Measurements from ENCODE around the gene PKNOX2. TPM values are rescaled to one million over a fixed set of nuclear protein-coding genes. Genes with fewer than 3 reads are reported as not detected.

PKNOX2 gene
- total RNA-seq, 1 donor from 2014 or later = 0.28 TPM

DNA sequence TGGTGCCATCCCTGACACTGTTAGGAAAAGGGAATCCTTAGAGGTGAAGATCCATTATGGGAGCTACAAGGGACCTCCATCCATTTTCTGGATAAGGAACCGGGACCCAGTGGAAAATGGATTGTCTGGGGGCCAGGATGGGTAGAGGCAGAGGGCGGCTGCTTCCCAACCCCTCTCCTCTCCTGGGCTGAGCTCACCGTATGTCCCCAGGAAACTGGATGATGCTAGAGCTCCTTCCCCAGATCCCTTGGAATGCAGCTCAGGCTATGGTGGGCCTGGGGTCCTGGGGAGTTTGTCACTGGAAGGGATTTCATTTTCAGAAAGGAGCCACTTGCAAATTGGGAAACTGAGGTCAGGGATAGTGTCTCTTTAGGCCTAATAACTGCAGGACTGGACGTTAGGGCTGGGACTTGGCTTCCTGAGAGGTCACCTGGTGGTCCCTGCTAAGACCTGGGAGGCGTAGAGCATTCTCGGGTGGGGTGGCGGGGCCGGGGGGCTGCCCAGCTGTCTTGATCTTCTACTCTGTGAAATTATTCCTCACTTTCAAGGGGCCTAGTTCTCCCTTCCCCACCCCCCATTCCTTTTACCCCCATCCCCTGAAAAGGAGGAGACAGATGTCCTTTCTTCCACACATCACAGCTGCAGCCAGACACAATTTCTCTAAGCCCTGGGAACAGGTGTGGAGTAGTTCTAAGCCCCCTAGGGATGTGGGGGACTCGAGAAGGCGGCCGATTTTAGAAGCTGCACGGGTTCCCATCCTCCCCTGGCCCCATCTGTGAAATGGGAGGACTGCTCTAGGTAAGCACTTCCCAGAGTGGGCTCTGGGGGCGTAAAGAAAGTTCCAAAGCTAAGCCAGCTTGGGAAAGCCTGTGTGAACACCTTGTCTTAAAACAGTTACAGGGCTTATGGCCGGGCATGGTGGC lies 99.8 kb downstream of the PKNOX2 start:
- ATAC-seq = no peak

DNA sequence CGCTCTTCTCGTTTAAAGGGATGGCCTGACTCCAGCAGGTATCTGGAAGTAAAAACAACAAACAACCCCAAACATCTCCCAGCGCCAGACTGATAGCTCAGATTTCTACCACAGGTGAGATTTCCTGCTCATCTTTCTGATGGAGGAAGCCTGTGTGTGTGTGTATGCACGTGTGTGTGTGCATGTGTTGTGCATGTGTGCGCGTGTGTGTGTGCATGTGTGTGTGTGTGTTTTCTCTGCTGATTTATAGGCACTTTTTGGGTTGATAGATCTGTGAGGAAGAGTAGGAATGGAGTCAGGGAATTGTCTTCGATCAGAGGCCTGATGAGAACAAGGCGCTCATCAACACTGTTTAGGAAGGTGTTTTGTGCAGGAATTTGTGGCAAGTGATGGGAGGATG lies 103.0 kb downstream of the PKNOX2 start:
- ATAC-seq = no peak

DNA sequence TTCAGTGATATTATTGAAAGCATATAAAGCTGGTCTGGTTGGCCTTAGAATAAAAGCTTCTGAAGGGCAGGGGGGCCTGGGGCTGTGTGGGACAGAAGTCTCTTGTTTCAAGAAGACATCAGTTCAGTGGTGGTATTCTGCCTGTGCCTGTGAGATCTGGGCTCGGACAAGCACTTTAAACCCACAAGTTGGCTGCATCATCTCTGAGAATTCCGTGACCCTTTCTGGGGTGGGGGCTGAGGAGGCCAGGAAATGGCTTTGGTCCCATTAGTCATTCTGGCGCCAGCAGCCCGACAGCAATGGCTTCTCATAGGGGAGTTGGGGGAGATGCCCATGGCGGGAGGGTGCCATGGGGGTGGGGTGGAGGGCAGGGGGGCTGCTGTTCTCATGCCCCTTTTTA lies 104.1 kb downstream of the PKNOX2 start:
- ATAC-seq = no peak

DNA sequence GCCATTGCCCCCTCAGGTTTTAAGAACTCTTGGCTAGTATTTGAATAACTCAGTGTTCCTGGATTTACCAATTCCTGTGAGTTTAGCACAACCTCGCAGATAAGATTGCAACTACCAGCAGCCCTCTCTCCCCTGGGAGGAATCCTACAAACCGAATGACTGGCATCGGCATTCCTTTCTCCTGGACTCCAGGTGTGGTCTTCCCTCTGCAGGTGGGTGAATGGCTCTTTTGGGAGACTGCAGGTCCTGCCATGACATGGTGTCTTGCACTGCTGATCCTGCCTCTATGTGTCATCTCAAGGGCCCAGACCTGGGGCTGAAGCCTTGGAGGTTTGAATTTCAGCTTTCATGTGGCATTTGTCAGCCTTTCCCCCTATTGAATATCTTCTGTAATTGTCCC lies 105.6 kb downstream of the PKNOX2 start:
- no peak for ATAC-seq

DNA sequence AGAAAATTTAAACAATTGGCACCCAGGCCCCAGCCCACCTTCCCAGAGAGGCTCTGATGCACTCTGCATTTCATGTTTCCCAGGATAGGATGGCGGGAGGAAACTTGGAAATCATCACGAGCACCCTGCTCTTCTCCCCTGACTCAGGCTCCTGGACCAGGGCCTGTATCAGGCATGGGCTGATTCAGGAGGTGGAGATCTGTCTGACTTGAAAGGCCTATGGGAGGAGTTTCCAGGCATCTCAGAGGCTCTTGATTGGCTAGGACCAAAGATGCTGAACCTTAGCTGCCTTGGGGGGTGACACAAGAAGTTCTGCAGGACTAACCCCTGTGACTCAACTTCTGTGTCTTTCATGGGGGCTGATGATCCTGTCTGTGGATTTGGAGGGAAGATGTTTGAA lies 106.2 kb downstream of the PKNOX2 start:
- no peak for ATAC-seq

DNA sequence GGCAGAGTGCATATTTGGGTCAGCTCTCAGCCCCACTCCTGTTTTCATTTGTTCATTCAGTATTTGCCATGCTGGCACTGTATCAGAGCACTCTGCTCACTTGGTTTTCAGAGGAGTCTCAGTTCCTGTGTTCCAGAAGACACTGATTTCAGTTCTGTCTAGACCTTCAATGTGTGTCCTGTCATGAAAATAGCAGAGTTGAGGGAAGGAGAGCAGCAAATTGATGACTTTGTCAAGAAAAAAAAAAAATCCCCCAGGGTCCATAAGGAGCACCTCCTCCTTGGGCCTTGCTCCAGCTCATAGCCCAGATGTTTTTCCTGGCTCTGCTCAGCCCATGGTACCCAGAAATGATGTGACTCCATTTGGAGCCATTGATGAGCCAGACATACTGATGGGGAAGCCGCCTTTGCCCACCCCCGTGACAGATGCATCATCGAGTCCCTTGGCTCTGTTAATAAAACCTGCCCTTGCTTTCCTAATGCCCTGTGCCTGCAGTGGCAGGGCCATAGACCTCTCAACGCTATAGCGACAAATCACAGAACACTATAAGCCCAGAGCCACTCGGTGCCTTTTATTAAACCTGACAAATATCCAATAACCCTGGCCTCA lies 107.0 kb downstream of the PKNOX2 start:
- ATAC-seq = no peak

DNA sequence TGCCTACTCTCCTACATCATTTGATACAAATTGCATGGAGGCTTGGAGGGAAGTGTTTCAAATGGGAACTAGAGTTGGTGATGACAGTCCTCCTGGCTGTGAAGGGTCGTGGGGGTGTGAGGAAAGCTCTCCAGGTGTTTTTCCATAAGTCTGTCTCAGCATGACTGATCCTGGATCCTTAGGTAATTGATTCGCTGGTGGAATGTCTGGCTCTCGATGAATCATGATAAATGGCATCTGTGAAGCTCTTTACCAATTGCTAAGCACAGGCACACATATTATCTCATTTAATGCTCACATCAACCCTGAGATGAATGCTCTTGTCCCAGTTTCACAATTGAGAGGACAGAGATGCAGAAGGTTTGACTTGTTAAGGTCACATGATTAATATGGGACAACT lies 107.5 kb downstream of the PKNOX2 start:
- no peak for ATAC-seq

DNA sequence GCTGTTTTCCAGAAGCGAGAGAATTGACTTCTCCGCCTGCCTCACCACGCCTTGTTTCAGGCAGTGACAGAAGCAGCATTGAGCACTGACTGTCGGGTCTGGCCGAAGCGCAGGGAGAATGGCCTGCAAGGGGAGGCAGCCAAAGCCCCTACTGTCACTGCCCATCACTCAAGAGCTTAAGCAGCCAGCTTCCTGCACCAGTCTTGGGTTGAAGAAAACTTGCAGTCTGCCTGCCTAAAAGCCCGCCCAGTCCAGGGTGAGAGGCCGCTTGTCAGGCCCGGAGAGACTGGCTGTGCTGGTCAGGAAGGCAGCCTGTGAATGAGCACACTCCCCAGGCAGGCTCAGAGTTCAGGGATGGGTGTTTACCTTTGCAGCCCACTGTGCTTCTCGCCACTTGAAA lies 108.3 kb downstream of the PKNOX2 start:
- ATAC-seq = no peak

DNA sequence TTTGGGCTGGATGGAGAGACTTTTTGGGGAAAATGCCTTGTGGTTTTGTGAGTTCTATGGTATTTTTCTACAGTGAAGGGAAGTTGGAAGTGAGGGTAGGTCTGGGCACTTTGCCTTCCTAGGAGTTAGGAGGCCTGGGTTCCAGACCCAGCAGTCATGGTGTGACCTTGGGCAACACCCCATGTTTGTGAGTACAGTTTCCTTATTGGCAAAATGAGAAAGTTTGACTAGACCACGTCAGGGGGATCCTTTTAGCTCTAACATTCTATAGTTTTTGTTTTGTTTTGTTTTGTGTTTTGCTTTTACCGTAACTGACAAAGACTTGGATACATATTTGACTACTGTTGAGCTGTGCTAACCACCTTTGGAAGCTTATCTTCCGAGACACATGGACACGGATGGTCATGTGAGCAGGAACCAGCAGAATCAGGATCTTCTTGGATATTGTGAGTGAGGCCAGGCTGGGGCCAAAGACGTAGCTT lies 109.0 kb downstream of the PKNOX2 start:
- ATAC-seq = no peak

DNA sequence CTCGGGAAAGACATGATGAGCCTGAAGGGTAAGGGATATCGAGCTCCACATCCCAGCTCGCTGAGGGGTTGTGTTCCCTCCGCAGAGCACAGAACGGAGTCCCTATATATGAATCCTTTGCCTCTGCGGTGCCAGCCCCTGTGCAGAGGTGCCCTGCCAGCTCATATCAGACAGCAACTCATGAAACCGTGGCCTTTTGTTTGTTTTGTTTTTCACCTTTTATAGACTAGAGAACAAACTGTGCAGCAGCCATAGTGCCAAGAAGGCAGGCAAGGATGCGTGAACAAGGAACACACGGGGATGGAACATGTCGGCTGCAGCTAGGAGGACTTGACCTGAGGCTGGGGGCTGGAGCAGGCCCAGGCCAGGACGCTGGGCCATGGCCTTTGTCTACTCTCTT lies 109.8 kb downstream of the PKNOX2 start:
- ATAC-seq = no peak

DNA sequence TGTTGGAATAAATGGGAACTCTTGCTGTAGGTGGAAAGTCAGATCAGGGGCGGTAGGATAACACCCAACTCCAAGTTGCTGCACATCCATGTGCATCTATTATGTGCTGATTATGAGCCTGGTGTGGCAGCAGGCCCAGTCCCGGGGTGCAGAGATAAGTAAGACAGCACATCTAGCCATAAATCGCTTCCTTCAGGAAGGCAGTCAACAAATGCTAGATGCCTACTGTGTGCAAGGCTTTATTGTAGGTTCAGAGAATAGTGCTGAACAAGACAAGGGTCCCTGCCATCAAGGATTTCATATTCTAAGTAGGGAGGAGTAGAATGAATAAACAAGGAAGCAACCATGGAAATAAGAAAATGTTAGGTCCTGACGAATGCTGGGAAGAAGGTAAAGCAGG lies 110.2 kb downstream of the PKNOX2 start:
- ATAC-seq = no peak

DNA sequence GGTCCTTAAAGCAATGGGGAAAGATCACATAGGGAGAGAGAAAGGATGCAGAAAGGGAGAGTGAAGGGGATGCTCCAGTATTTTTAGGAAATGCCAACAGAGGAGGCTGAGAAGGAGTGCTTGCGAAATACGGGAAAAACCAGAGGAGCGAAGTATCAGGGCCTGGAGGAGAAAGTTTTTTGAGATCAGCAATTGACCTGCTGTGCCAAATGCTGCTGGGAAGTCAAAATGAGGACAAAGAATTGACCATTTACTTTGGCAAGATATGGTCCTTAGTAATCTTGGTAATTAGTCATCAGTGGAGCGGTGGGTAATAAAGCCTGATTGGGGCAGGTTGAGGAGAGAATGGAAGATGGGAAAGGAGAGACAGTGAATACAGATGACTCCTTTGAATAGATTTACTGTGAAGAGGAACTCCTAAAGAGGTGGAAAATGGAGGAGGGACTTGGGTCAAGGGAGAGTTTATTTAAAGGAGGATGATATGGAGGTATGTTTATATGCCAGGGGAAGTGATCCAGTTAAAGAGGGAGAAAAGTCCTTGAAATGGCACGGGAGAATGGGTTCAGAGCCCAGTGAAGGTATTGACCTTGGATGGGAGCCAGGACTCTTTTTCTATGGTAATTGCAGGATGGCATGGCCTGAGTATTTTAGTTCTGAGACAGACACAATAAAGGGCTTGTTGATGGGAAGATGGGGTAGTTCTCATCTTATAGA lies 111.5 kb downstream of the PKNOX2 start:
- ATAC-seq = no peak

DNA sequence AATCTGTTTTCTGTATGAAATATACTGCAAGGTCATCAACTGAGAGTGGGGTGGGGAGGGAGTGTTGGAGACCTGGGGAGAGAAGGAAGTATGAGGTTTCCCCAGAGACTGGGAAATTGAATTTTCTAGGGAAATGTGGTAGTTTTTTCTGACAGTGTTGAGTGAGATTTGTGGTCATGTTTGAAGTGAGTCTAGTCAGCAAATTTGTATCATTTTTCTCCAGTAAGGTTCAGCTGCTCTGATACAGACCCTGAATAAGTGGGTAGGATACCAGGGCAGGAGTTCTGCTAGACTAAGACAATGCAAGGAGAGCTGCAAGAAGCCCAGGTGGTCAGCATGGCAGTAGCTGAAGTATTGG lies 112.0 kb downstream of the PKNOX2 start:
- no peak for ATAC-seq

DNA sequence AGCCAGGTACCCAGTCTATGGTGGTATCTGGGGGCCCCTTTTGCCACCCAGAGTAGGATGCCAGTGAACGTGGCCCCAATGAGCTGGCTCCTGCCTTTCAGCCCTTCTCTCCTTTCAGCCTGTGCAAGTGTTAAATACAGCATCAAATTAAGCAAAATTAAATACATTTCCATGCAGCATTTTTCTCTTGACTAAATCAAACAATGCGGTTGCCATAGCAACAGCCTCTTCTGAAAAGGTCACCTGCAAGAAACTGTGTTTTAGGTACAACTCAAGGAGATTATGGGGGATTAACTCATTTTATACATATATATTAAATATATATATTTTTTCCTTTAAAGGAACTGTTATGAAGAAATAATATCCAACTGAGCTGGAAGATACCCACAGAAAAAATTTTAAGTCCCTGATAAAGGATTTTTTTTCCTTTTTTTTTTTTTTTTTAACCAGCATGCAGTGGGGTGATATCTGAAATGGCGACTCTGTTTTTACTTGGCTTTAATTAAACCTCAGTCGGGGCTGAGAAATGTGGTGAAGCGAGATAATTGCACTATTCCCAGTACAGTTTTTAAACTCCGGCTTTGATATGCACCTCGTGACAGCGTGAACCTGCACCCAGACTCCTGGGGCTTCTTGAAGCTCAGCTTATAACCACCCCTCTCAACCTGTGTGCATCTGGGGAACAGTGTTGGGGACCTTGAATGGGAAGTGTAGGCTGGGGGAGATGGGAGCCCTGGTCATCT lies 115.3 kb downstream of the PKNOX2 start:
- ATAC-seq = no peak

DNA sequence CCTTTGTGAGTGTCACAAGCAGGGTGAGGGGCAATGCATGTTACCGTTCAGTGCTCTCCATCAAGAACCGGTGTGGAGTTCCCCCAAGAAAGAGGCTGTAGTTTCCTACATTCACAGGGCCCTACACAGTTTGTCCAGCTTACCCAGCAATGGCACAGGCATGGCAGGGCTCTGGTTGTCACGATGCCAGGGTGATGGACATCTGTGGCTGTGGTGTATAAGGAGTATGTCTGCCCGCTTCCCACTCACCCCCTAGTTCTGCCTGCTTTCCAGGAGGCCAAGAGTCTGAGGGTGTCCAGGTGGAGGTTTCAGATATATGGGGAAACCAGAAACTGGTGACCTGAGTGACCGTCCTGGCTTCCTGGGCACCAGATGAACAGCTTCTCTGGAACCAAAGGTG lies 116.1 kb downstream of the PKNOX2 start:
- no peak for ATAC-seq

DNA sequence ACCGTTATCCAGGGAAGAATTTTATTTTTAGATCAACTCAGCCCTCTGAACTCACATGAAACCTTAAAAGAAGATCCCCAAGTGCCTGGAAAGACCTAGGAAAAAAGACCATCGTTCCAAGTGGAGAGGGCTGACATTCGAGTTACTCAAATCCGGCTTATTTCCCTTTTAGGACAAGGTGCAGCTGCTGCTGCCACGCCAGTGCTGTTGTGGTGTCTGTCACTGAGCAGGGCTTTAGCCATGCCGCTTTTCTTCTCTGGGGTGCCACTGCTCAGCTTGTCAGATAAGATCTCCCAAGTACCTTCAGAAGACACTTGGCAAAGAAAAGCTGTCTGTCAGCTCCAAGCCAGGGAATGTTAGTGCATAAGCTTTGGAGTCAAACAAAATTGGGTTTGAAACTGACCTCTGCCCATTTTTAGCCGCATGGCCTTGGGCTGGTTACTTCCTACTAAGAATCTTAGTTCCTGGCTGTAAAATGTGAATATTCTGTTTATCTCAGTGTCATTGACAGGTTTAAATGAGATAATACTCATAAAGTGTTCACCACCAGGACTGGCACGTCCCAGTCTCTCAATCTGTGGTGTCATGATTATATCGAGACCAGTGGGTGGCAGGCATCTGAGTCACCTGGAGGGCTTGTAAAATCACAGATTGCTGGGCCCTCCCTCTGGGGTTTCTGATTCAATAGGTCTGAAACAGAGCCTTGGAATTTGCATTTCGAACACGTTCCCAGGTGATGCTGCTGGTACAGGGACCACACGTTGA lies 117.5 kb downstream of the PKNOX2 start:
- ATAC-seq = no peak

DNA sequence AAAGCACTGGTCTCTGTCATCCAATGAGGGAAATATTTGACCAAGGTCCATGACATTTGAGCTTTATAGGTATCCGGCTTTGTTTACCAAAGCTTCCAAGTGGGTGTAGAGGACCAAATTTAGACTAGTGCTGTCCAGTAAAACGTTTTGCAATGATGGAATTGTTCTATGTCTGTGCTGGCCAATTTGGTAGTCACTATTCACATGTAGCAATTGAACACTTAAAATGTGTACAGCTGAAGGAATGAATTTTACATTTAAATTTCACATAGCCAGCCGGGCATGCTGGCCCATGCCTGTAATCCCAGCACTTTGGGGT lies 118.0 kb downstream of the PKNOX2 start:
- ATAC-seq = no peak

DNA sequence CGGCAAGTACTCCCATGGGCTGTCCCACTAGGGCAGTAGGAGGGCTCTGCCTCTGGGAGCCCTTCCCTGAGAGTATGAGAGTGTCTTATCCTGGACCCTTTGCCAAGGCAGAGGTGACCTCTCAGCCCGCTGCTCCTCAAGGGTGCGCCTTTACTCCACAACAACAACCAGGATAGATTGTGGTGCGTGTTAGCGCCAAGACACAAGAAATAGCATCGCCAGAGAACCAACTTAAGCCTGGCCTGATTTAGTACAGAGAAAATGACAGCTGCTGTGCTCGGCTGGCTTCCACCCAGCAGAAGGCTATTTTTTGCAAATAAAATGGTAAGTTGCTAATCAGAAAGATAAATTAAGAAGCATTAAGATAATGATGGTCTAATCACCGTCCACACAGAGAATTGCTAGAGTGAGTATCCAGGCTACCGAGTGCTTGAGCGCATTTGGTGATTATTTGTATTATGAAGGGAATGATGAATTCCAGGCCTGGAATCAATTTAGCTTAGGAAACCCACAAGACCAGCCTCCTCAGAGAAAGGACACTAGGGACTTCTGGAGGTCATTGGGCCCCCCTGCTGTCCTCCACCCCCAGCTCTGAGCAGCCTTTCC lies 119.8 kb downstream of the PKNOX2 start:
- no peak for ATAC-seq

DNA sequence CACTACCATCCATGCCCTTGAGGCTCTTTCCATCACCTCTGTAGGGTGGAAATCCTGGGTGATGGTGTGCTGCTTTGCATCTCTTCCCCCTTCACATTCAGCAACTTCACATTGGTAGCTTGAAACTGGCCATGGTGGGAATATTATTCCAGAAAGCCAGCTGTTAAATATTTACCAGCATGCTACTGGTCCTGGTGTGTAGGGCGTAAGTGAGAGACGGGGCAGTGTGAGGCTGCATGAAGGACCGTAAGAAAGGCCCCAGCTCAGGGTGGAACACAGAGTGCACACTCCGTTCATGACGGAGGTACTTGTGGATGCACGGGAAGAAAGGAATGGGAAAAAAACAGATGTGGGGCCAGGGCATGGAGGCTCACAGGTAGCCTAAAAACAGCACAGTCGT lies 121.3 kb downstream of the PKNOX2 start:
- ATAC-seq = no peak

DNA sequence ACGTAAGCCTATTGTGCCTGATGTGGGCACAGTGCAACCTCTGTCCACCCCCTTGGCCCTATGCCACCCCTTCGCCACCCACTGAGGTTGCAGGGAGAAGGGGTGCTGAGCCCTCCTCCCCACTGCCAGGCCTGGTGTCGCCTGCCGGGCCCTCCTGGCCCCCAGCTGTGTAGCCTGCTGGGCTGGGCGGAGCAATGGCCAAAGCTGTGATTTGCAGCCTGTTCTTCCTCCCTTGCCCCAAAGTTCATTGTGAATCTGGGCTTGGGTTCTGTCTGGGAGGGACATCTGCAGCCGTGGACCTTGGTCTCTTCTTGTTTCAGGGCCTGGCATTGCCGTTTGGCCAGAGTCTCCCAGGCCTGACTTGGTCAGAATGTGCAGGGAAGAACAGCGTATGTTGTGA lies 121.9 kb downstream of the PKNOX2 start:
- ATAC-seq = no peak

DNA sequence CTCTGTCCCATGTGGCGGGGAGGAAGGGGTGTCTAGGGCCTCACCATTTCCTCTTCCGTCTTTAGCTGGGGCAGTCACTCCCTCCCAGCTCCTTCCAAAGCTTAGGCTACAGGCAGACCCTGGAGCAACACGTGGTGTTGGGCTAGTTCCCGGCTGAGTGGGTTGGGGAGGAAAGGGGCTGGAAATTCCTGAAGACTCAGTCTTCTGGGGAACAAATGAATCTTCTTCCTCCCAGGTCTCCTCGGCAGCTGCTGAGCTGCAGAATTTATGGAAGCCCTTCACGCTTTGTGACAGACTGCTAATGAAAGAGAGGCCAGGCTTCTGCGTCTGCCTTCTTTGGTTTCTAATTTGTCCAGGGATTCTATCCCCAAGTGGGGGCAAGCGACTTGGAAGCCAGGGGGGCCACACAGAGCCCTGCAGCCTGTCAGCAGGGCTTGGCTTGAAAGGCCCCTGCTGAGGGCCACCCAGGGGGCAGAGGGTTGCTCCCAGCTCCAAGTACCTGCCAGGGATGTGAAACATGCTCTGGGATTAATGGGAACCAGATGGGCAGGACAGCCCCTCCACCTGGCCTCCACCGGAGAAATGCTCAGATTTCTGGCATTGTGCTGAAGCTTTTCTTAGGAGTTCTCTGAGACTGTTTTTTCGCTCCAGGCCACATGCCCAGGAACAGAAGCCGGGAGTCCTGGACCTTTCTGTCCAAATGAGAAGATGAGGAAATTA lies 123.1 kb downstream of the PKNOX2 start:
- ATAC-seq = peak; percentile 20

Measured in esophagus mucosa (tissue), 1 donor.